Spinal cord (tissue), 10 donors: ENCODE results near the gene CHD1L. TPM values are rescaled to one million over a fixed set of nuclear protein-coding genes. Genes with fewer than 3 reads are reported as not detected.
"Not testable (repeated sequence)": the region's sequence is repeated elsewhere in the genome, so short reads cannot be mapped to it uniquely, and the experiment has no call there.

Experiments used
- DNase-seq, 6 donors: peaks; one replicate each; pipeline versions ENCODE4 v3.0.0 to v3.0.0-alpha.2; 2013 to 2015; ENCODE audit warnings: low spot score in 6 of 6, low read depth in 4 of 6
- H3K27ac ChIP-seq: one replicate; pipeline ENCODE4 v1.5.1; 2013; ENCODE audit warnings: low read depth, low read length, control low read depth
- H3K27me3 ChIP-seq: one replicate; pipeline ENCODE4 v1.6.1; 2013; ENCODE audit warnings: low read length; ENCODE audit not compliant: control insufficient read depth, insufficient read depth
- H3K36me3 ChIP-seq: one replicate; pipeline ENCODE4 v1.6.1; 2013; ENCODE audit warnings: low read length; ENCODE audit not compliant: control insufficient read depth, insufficient read depth
- H3K4me1 ChIP-seq: one replicate; pipeline ENCODE4 v1.6.1; 2013; ENCODE audit warnings: low read length; ENCODE audit not compliant: control insufficient read depth, insufficient read depth
- H3K4me3 ChIP-seq: one replicate; pipeline ENCODE4 v1.5.1; 2013; ENCODE audit warnings: low read depth, low read length, control low read depth
- H3K9me3 ChIP-seq: one replicate; pipeline ENCODE4 v1.6.1; 2013; ENCODE audit warnings: low read length; ENCODE audit not compliant: control insufficient read depth, insufficient read depth
- WGBS: methylation state at CpG from one replicate; pipeline ENCODE4 v1.1.5; 2013; ENCODE audit warnings: missing lambda C conversion rate; ENCODE audit not compliant: insufficient coverage; 5-methylcytosine and 5-hydroxymethylcytosine counted together
- polyA plus RNA-seq, 2 donors: library from polyadenylated mRNA; unstranded; fragments of 120-200 nt; gene quantifications; one replicate each; pipeline ENCODE4 v1.2.1, GENCODE V29; 2013; ENCODE audit not compliant: insufficient read length in 2 of 2
- total RNA-seq, 2 donors: library from RNA; depleted of rRNA in 1 of 2; stranded (reverse); fragments of 120-200 nt in 1 of 2; fragments of >200 nt in 1 of 2; gene quantifications; one replicate each; pipeline versions ENCODE4 v1.2.3 to v1.2.4, GENCODE V29; 2013 to 2014
- donor health status: healthy.

Gene CHD1L
- total and polyA plus RNA-seq, 4 donors: 31.9 to 41.9 (median 37.8) TPM

DNA sequence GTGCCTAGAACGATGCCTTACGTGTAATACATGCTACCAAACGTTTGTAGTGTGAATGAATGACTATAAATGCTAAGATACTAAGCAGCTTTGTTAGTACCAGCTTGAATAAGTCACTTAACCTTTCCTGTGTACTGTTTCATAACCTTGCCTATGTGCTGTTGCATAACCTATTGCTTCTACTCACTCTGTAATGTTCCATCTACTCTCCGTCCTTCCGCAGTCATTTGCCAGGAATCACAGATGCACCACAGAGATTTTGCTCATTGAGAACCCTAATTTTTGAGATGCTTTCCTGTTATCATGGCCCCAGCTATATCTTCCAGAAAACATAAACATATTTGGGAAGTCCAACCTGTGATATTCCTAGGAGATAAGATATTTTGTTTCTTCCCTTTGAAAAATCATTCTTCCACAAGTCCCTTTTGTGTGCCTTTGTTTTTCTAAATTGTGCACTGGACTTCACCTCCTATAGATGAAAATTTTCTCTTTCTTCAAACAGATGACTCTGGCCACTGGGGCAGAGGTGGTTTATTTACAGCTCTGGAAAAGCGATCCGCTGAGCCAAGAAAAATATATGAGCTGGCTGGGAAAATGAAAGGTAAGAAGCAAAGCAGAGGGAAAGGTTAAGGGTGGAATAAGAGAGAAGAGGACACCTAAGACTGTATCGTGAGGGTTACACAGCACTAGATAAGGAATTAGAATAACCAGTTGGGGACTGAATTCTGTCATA is 44.8 kb downstream of the CHD1L start:
- Histone ChIP-seq H3K4me3 (no peak overlapping the region), H3K36me3 (peaks cover 33% of the 10 kb centered on the region), H3K27ac (no peak overlapping the region), H3K9me3 (no peaks in the 10 kb centered on the region), H3K4me1 (no peaks in the 10 kb centered on the region), H3K27me3 (no peaks in the 10 kb centered on the region)
- DNase-seq: no peak
- WGBS: 92% methylated on average over 4 of the region's 8 CpGs

DNA sequence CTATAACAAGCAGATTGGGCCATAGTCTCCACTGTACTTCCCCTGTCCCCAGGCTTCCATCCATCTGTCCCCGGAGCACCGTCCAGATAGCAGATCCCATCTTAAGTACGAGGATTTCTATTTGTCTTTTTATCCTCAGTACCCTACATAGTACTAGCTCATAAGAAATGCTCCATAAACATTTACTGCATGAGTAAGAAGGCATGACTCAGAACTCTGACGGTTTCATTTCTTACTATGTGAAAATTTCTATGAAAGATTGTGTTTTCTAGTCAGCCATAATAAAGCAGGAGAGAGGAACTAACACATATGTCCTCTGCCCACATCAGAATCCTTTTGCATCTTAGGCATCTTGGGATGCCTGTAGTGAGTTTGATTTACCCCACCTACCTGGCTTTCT is 49.5 kb downstream of the CHD1L start:
- 96% methylated on average over 3 of the region's 4 CpGs for WGBS
- no peaks in the 10 kb centered on the region for H3K9me3 ChIP-seq

DNA sequence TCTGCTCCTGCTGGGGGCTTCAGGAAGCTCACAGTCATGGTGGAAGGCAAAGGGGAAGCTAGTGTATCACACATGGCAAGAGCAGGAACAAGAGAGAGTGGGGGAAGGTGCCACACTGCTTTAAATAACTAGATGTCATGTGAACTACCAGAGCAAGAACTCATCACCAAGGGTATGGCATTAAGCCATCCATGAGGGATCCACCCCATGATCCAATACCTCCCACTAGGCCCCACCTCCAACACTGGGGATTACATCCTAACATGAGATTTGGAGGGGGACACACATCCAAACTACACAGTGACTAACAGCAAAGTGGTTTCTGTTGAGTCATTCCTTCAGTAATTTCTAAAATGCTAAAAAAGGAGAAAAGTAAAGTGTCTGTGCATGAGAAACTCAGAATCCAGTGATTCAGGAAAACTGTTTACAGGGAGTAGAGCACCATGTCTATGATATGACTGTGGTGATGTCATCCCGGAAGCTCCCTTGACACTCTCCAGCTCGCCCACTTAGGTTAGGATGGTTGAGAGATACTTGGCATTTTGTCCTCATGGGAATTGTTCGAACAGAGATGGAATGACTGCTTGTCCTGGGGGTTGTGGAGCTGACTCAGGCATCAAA is 50.3 kb downstream of the CHD1L start:
- no peak overlapping the region for H3K4me3 ChIP-seq
- H3K27ac ChIP-seq: no peak overlapping the region
- DNase-seq: no peak
- 100% methylated on average over 1 of the region's 3 CpGs for WGBS
- peaks cover 33% of the 10 kb centered on the region for H3K36me3 ChIP-seq
- no peaks in the 10 kb centered on the region for H3K9me3 ChIP-seq
- H3K4me1 ChIP-seq: no peaks in the 10 kb centered on the region
- no peaks in the 10 kb centered on the region for H3K27me3 ChIP-seq

More for the DNA sequence above, 49.5 kb downstream of the CHD1L start:
- Histone ChIP-seq H3K36me3 (peaks cover 34% of the 10 kb centered on the region), H3K27ac (no peak overlapping the region), H3K27me3 (no peaks in the 10 kb centered on the region), H3K4me3 (no peak overlapping the region), H3K4me1 (no peaks in the 10 kb centered on the region)
- DNase-seq: no peak

DNA sequence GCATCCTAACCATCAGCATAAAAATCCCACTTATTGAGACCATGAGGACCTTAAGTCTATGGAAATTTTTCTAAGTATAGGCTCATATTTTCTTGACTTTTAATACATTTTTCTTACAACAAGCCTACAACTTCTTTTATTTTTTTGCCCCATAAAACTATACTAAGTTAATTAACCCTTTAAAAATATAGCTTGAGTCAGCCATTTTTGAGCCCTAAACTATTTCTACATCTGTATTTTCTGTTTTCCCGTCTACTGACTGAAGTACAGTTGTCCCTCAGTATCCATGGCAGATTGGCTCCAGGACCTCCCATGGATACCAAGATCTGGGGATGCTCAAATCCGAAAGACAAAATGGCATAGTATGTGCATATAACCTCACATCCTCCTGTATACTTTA is 55.0 kb downstream of the CHD1L start:
- Histone ChIP-seq H3K27me3 (no peaks in the 10 kb centered on the region), H3K36me3 (peaks cover 10% of the 10 kb centered on the region), H3K4me1 (no peaks in the 10 kb centered on the region), H3K4me3 (no peak overlapping the region), H3K27ac (no peak overlapping the region), H3K9me3 (peaks cover 7% of the 10 kb centered on the region)
- 100% methylated on average over 1 of the region's 2 CpGs for WGBS
- DNase-seq: no peak

DNA sequence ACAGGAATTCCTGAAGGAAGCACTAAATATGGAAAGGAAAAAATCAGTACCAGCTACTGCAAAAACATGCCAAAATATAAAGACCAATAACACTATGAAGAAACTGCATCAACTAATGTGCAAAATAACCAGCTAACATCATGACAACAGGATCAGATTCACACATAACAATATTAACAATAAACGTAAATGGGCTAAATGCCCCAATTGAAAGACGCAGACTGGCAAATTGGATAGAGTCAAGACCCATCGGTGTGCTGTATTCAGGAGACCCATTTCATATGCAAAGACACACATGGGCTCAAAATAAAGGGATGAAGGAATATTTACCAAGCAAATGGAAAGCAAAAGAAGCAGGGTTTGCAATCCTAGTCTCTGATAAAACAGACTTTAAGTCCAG is 63.3 kb downstream of the CHD1L start:
- not testable (repeated sequence) for DNase-seq, H3K27ac ChIP-seq, H3K27me3 ChIP-seq, H3K36me3 ChIP-seq, H3K4me1 ChIP-seq, H3K4me3 ChIP-seq
- peaks cover 20% of the 10 kb centered on the region for H3K9me3 ChIP-seq
- WGBS: 100% methylated on average over 2 of the region's 3 CpGs

DNA sequence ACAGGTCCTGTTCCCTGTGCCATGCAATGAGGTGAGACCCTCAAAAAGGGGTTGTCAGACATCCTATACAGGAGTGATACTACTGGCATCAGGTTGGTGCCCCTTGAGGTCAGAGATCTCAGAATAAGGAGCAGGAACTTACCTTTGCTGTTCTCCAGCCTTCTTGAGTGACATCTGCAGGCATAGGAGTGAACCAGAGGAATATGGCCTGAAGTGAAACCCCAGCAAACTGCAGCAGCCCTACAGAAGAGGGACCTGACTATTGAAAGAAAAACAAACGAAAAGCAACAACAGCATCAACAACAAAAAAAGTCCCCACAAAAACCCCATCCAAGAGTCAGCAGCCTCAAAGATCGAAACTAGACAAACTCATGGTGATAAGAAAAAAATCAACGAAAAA is 74.5 kb downstream of the CHD1L start:
- WGBS: 78% methylated on average over 3 of the region's 3 CpGs
- H3K27ac ChIP-seq: no peak overlapping the region
- no peak for DNase-seq
- no peaks in the 10 kb centered on the region for H3K9me3 ChIP-seq
- H3K4me1 ChIP-seq: no peaks in the 10 kb centered on the region
- no peaks in the 10 kb centered on the region for H3K27me3 ChIP-seq
- H3K4me3 ChIP-seq: no peak overlapping the region
- H3K36me3 ChIP-seq: no peaks in the 10 kb centered on the region

DNA sequence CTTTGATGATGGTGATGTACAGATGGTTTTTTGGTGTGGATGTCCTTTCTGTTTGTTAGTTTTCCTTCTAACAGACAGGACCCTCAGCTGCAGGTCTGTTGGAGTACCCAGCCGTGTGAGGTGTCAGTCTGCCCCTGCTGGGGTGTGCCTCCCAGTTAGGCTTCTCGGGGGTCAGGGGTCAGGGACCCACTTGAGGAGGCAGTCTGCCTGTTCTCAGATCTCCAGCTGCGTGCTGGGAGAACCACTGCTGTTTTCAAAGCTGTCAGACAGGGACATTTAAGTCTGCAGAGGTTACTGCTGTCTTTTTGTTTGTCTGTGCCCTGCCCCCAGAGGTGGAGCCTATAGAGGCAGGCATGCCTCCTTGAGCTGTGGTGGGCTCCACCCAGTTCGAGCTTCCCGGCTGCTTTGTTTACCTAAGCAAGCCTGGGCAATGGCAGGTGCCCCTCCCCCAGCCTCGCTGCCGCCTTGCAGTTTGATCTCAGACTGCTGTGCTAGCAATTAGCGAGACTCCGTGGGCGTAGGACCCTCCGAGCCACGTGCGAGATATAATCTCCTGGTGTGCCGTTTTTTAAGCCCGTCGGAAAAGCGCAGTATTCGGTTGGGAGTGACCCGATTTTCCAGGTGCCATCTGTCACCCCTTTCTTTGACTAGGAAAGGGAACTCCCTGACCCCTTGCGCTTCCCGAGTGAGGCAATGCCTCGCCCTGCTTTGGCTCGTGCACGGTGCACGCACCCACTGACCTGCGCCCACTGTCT is 84.6 kb downstream of the CHD1L start:
- H3K4me1 ChIP-seq, H3K9me3 ChIP-seq, DNase-seq, H3K4me3 ChIP-seq, H3K27ac ChIP-seq, H3K36me3 ChIP-seq, H3K27me3 ChIP-seq: not testable (repeated sequence)
- 52% methylated on average over 5 of the region's 26 CpGs for WGBS

DNA sequence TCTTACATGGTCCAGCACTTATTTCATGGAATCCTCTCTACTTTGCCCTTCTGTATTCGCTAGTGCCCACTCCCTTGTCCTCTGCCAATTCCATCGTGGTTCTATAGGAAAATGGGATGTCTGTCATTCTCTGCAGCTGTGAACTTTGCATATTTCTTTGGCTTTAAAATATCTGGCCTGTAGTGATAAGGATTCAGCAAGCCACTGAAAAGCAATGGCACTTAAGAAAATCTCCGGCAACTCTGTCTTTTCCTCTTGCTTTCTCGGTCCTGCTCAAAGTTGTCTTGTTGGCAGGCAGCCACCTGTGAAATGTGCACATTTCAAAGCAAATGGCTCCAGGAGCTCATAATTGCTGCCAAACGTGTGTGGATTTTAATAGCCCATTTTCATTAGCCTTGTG is 91.8 kb downstream of the CHD1L start:
- DNase-seq: peak in 2 of 6 donors; percentile 74 to 91
- Histone ChIP-seq H3K27ac (no peak overlapping the region), H3K4me3 (no peak overlapping the region), H3K4me1 (no peaks in the 10 kb centered on the region), H3K9me3 (no peaks in the 10 kb centered on the region), H3K27me3 (no peaks in the 10 kb centered on the region), H3K36me3 (no peaks in the 10 kb centered on the region)
- 7% methylated on average over 3 of the region's 5 CpGs for WGBS

DNA sequence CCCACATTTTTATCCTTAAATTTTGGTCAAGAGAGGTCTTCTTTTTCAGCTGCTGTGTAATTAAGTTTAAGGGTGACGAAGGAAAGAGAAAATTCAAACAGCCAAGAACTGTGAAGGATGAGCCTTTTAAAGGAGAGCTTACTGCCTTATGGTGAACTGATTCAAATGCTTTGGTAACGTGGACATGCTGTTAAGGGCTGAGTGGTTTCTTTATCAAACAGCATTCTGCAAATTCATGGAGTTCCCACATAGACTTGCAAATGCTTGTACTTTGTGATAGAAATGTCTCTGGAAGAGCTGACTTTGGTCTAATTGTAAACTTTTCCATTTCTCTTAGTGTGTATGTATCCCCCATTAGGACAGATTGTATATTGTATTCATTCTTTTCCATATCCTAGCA is 93.8 kb downstream of the CHD1L start:
- Histone ChIP-seq H3K36me3 (no peaks in the 10 kb centered on the region), H3K27me3 (no peaks in the 10 kb centered on the region), H3K9me3 (no peaks in the 10 kb centered on the region), H3K4me3 (no peak overlapping the region), H3K4me1 (no peaks in the 10 kb centered on the region), H3K27ac (peak overlapping the region; percentile 5)
- 63% methylated on average over 2 of the region's 2 CpGs for WGBS
- DNase-seq: peak in 2 of 6 donors; percentile 24 to 43
